Testis (tissue), 2 donors: ENCODE results near the gene INHBB.

ENCODE experiments used
- POLR2A ChIP-seq: fragments of 450-650 bp; IDR thresholded peaks from one replicate; pipeline ENCODE4 v1.6.1; 2017; ENCODE audit warnings: antibody characterized with exemption, mild to moderate bottlenecking, moderate library complexity
- TF ChIP-seq, protein P1 (sequence below), 3 experiments: fragments of 450-650 bp in 2 of 3; fragments of 200-600 bp in 1 of 3; sonication (generic) in 1 of 3; IDR thresholded peaks; one replicate each; pipeline ENCODE4 v1.5.1; 2016 to 2019; ENCODE audit warnings: antibody characterized with exemption in 3 of 3, mild to moderate bottlenecking in 2 of 3, moderate library complexity in 1 of 3

DNA sequence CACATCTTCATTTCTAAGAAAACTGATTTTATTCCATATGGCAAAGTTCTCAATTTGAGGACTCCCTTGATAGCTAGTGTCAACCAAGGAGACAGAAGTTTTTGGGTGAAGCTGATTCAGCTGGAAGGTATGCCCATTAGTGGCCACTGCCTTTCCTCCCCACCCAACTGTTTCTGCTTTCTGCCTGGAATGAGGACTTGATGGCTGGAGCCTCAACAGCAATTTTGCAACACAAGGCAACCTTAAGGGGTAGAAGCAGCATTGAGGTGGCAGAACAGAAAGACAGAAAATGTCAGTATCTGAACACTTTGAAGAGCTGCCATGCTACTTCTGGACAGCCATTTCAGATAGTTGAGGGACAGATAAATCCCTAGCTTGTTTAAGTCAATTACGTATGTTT is 47.0 kb downstream of the INHBB start:
- TF ChIP-seq, protein P1, sequence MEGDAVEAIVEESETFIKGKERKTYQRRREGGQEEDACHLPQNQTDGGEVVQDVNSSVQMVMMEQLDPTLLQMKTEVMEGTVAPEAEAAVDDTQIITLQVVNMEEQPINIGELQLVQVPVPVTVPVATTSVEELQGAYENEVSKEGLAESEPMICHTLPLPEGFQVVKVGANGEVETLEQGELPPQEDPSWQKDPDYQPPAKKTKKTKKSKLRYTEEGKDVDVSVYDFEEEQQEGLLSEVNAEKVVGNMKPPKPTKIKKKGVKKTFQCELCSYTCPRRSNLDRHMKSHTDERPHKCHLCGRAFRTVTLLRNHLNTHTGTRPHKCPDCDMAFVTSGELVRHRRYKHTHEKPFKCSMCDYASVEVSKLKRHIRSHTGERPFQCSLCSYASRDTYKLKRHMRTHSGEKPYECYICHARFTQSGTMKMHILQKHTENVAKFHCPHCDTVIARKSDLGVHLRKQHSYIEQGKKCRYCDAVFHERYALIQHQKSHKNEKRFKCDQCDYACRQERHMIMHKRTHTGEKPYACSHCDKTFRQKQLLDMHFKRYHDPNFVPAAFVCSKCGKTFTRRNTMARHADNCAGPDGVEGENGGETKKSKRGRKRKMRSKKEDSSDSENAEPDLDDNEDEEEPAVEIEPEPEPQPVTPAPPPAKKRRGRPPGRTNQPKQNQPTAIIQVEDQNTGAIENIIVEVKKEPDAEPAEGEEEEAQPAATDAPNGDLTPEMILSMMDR (IDR thresholded peaks at IDR 0.05) = no peak
- no peak for TF ChIP-seq POLR2A
